ENCODE measurements around the gene SNX13.

DNA sequence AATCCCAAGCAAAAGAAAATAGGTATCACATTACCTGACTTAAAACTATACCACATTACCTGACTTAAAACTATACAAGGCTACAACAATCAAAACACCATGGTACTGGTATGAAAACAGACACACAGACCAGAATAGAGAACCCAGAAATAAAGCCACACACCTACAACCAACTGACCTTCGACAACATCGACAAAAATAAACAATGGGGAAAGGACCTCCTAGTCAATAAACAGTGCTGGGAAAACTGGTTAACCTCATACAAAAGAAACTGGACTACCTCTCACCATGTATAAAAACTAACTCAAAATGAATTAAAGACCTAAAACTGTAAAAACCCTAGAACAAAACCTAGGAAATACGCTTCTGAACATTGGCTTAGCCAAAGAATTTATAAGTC is 22.5 kb downstream of the SNX13 start:
- TF ChIP-seq, protein P1, sequence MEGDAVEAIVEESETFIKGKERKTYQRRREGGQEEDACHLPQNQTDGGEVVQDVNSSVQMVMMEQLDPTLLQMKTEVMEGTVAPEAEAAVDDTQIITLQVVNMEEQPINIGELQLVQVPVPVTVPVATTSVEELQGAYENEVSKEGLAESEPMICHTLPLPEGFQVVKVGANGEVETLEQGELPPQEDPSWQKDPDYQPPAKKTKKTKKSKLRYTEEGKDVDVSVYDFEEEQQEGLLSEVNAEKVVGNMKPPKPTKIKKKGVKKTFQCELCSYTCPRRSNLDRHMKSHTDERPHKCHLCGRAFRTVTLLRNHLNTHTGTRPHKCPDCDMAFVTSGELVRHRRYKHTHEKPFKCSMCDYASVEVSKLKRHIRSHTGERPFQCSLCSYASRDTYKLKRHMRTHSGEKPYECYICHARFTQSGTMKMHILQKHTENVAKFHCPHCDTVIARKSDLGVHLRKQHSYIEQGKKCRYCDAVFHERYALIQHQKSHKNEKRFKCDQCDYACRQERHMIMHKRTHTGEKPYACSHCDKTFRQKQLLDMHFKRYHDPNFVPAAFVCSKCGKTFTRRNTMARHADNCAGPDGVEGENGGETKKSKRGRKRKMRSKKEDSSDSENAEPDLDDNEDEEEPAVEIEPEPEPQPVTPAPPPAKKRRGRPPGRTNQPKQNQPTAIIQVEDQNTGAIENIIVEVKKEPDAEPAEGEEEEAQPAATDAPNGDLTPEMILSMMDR (IDR thresholded peaks at IDR 0.05; ENCODE audit: low read depth, low read length) = no peak
- no peak for TF ChIP-seq POLR2A (IDR thresholded peaks at IDR 0.05; ENCODE audit: extremely low read depth, insufficient read length)
